Measurements from ENCODE around the gene SLC12A8. TPM values are rescaled to one million over a fixed set of nuclear protein-coding genes. Genes with fewer than 3 reads are reported as not detected.

The SLC12A8 gene
- polyA plus RNA-seq, 1 of the 3 experiments (the other 2 are of a cell fraction) = 7.5 TPM

DNA sequence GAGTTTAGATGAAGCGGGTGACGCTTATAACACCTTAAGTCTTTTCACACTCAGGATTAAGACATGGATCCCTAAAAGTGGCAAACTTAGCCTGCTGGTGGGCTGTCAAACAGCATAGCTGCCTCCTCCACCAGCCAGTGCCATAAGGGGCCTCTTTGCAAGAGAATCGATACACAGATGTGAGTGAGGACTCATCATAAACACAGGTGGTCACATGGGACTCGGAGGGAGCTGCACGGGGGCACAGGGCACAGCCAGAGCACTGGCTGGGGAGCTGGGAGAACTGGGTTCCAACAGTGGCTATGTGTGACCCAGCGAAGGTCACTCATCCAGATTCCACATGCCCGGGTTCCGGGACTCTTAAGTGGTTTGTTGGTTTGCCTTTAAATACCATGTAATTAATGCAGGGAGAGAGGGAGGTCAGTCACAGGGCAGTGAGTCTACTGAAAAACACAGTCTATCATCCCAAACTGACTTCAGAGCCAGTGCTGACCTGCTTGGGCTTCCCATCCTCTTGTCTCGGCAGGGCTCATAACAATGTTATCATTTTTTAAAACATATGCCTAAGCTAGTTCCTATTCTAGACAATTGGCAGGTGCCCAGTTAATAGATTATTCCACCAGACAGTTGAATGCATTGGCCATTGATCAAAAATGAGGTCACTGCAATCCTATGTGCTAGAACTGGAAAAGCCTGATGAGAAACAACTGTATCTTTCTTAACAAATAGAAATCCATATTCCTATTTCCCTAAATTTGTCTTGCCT, 51.8 kb downstream of the SLC12A8 start:
- ChIA-PET CTCF (interaction anchor here (0.6 to 1.0 kb wide), 2 partner anchors 28 to 83 kb away, joined by 3 read pairs; no protein-coding TSS in a partner anchor), POLR2A (no interaction called here)
- Histone ChIP-seq H3K9ac (no peak overlapping the region), H3K9me3 (no peaks in the 10 kb centered on the region), H4K20me1 (ENCODE audit: insufficient read depth) (no peaks in the 10 kb centered on the region), H3K9me2 (no peaks in the 10 kb centered on the region), H3K4me2 (no peak overlapping the region), H3K4me3 (ENCODE audit: low read depth in 2 of 2, low read length in 1 of 2) (no peak overlapping the region), H3K36me3 (replicated peaks in 1 of 2; ENCODE audit: control insufficient read depth in 1 of 2, insufficient read depth in 2 of 2, low read length in 1 of 2) (no peaks in the 10 kb centered on the region), H3K27ac (ENCODE audit: low read depth in 2 of 2, low read length in 1 of 2) (no peak overlapping the region), H3K4me1 (ENCODE audit: control insufficient read depth in 1 of 2, insufficient read depth in 2 of 2, low read depth in 1 of 2, low read length in 1 of 2) (peaks cover 3% of the 10 kb centered on the region in 2 experiments; a peak in 1 of 4 replicates), H3F3A (replicated peaks; ENCODE audit: insufficient read depth) (no peaks in the 10 kb centered on the region), H2AFZ (ENCODE audit: low read depth) (no peak overlapping the region), H3K79me2 (ENCODE audit: insufficient read depth) (no peaks in the 10 kb centered on the region), H3K27me3 (ENCODE audit: insufficient read depth) (no peaks in the 10 kb centered on the region)
- WGBS (ENCODE audit: low lambda C conversion rate) = 83% methylated on average over 6 of the region's 9 CpGs
- no peak for DNase-seq
- TF ChIP-seq SMC3 (IDR thresholded peaks at IDR 0.05; ENCODE audit: low read depth, low read length) (no peak), MEF2A (IDR thresholded peaks at IDR 0.05; ENCODE audit: borderline replicate concordance, low read depth) (no peak), FOXM1 (IDR thresholded peaks at IDR 0.05; ENCODE audit: low read depth) (no peak), NRF1 (IDR thresholded peaks at IDR 0.05; ENCODE audit: low read depth, low read length) (no peak)

DNA sequence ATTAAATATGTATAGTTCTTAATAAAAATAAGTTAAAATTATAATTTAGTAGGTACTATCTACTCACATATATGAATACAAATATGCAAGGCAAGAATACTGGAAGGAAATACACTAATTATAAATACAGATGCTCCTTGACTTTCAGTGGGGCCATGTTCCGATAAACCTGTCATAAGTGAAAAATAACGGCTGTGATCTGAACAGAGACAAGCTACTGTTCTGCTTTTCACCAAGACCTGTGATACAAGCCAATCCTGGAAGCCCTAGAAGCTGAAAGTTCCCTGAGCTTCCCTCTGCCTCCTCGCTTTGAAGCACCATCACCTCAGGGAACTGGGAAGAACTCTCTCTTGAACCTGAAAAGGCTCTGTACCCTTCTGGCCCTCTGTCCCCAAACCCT, 55.4 kb downstream of the SLC12A8 start:
- DNase-seq = no peak
- Histone ChIP-seq H3K79me2 (ENCODE audit: insufficient read depth) (no peaks in the 10 kb centered on the region), H3K36me3 (replicated peaks in 1 of 2; ENCODE audit: control insufficient read depth in 1 of 2, insufficient read depth in 2 of 2, low read length in 1 of 2) (no peaks in the 10 kb centered on the region), H3K9me2 (no peaks in the 10 kb centered on the region), H3K4me3 (ENCODE audit: low read depth in 2 of 2, low read length in 1 of 2) (no peak overlapping the region), H3F3A (replicated peaks; ENCODE audit: insufficient read depth) (no peaks in the 10 kb centered on the region), H3K27me3 (ENCODE audit: insufficient read depth) (no peaks in the 10 kb centered on the region), H3K9me3 (no peaks in the 10 kb centered on the region), H3K4me1 (ENCODE audit: control insufficient read depth in 1 of 2, insufficient read depth in 2 of 2, low read depth in 1 of 2, low read length in 1 of 2) (peaks cover 3% of the 10 kb centered on the region in 2 experiments; a peak in 1 of 4 replicates), H4K20me1 (ENCODE audit: insufficient read depth) (no peaks in the 10 kb centered on the region), H2AFZ (ENCODE audit: low read depth) (no peak overlapping the region), H3K9ac (no peak overlapping the region), H3K27ac (ENCODE audit: low read depth in 2 of 2, low read length in 1 of 2) (no peak overlapping the region), H3K4me2 (no peak overlapping the region)
- 75% methylated on average over 3 of the region's 3 CpGs for WGBS (ENCODE audit: low lambda C conversion rate)
- no peak for TF ChIP-seq GATA2 (CRISPR knock-in tag; IDR thresholded peaks at IDR 0.05)
- ChIA-PET POLR2A (no interaction called here), CTCF (interaction anchor here (0.7 to 1.4 kb wide), 3 partner anchors 162 to 1522 kb away, joined by 3 to 4 read pairs (median 3); no protein-coding TSS in a partner anchor)

DNA sequence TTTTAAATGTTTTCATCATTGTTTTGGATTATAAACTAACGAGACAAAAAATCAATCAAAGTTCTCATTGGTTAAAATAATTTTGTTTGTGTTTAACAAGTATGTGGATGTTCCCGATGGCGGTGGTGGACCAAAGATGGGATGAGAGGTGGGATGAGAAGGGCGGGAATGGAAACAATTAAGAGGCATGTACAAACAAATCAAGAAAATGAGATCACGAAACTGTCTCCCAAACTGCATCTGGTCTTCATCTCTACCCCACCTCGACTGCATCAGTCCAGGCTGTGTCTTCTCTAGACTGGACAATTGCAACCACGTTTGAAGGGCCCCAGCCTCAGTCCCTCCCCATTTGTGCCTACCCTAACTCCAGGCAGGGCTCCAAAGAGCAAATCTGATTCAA, 56.1 kb downstream of the SLC12A8 start:
- POLR2A ChIA-PET = no interaction called here
- H3K9me2 ChIP-seq = no peaks in the 10 kb centered on the region
- DNase-seq = no peak
- H3K36me3 ChIP-seq (replicated peaks in 1 of 2; ENCODE audit: control insufficient read depth in 1 of 2, insufficient read depth in 2 of 2, low read length in 1 of 2) = no peaks in the 10 kb centered on the region
- H3K4me2 ChIP-seq = no peak overlapping the region
- no peak overlapping the region for H3K9ac ChIP-seq
- 71% methylated on average over 7 of the region's 7 CpGs for WGBS (ENCODE audit: low lambda C conversion rate)
- CTCF ChIA-PET = interaction anchor here (1.2 to 1.4 kb wide), 2 partner anchors 161 to 429 kb away, joined by 3 to 4 read pairs; no protein-coding TSS in a partner anchor
- no peaks in the 10 kb centered on the region for H3F3A ChIP-seq (replicated peaks; ENCODE audit: insufficient read depth)
- H2AFZ ChIP-seq (ENCODE audit: low read depth) = no peak overlapping the region
- H3K4me3 ChIP-seq (ENCODE audit: low read depth in 2 of 2, low read length in 1 of 2) = no peak overlapping the region
- peaks cover 3% of the 10 kb centered on the region in 2 experiments; a peak in 1 of 4 replicates for H3K4me1 ChIP-seq (ENCODE audit: control insufficient read depth in 1 of 2, insufficient read depth in 2 of 2, low read depth in 1 of 2, low read length in 1 of 2)
- H3K79me2 ChIP-seq (ENCODE audit: insufficient read depth) = no peaks in the 10 kb centered on the region
- no peaks in the 10 kb centered on the region for H3K9me3 ChIP-seq
- H3K27me3 ChIP-seq (ENCODE audit: insufficient read depth) = no peaks in the 10 kb centered on the region
- H4K20me1 ChIP-seq (ENCODE audit: insufficient read depth) = no peaks in the 10 kb centered on the region
- H3K27ac ChIP-seq (ENCODE audit: low read depth in 2 of 2, low read length in 1 of 2) = no peak overlapping the region
- TF ChIP-seq RXRA (IDR thresholded peaks at IDR 0.05; ENCODE audit: borderline replicate concordance, low read depth) = no peak
- no peak for TF ChIP-seq CHD2 (IDR thresholded peaks at IDR 0.05; ENCODE audit: low read length, partially characterized antibody)
- no peak for TF ChIP-seq TCF12 (IDR thresholded peaks at IDR 0.05)
- TF ChIP-seq, protein P1, sequence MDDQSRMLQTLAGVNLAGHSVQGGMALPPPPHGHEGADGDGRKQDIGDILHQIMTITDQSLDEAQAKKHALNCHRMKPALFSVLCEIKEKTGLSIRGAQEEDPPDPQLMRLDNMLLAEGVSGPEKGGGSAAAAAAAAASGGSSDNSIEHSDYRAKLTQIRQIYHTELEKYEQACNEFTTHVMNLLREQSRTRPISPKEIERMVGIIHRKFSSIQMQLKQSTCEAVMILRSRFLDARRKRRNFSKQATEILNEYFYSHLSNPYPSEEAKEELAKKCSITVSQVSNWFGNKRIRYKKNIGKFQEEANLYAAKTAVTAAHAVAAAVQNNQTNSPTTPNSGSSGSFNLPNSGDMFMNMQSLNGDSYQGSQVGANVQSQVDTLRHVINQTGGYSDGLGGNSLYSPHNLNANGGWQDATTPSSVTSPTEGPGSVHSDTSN (IDR thresholded peaks at IDR 0.05) = no peak
- TF ChIP-seq, protein P2, sequence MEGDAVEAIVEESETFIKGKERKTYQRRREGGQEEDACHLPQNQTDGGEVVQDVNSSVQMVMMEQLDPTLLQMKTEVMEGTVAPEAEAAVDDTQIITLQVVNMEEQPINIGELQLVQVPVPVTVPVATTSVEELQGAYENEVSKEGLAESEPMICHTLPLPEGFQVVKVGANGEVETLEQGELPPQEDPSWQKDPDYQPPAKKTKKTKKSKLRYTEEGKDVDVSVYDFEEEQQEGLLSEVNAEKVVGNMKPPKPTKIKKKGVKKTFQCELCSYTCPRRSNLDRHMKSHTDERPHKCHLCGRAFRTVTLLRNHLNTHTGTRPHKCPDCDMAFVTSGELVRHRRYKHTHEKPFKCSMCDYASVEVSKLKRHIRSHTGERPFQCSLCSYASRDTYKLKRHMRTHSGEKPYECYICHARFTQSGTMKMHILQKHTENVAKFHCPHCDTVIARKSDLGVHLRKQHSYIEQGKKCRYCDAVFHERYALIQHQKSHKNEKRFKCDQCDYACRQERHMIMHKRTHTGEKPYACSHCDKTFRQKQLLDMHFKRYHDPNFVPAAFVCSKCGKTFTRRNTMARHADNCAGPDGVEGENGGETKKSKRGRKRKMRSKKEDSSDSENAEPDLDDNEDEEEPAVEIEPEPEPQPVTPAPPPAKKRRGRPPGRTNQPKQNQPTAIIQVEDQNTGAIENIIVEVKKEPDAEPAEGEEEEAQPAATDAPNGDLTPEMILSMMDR (IDR thresholded peaks at IDR 0.05) = no peak
- no peak for TF ChIP-seq NRF1 (IDR thresholded peaks at IDR 0.05; ENCODE audit: low read depth, low read length)
- TF ChIP-seq RFX5 (IDR thresholded peaks at IDR 0.05; ENCODE audit: low read length) = no peak
- TF ChIP-seq EZH2phosphoT487 (IDR thresholded peaks at IDR 0.05; ENCODE audit: borderline replicate concordance, low read depth) = no peak
- no peak for TF ChIP-seq MXI1 (IDR thresholded peaks at IDR 0.05; ENCODE audit: low read depth, low read length)
- TF ChIP-seq GABPA (IDR thresholded peaks at IDR 0.05; ENCODE audit: low read depth) = no peak
- TF ChIP-seq, protein P3, sequence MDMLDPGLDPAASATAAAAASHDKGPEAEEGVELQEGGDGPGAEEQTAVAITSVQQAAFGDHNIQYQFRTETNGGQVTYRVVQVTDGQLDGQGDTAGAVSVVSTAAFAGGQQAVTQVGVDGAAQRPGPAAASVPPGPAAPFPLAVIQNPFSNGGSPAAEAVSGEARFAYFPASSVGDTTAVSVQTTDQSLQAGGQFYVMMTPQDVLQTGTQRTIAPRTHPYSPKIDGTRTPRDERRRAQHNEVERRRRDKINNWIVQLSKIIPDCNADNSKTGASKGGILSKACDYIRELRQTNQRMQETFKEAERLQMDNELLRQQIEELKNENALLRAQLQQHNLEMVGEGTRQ (IDR thresholded peaks at IDR 0.05; ENCODE audit: borderline replicate concordance, low read depth, low read length) = no peak
- no peak for TF ChIP-seq FOXJ3 (CRISPR knock-in tag; IDR thresholded peaks at IDR 0.05)
- no peak for TF ChIP-seq GATA2 (CRISPR knock-in tag; IDR thresholded peaks at IDR 0.05)
- TF ChIP-seq YY1 (IDR thresholded peaks at IDR 0.05; ENCODE audit: low read depth) = no peak

Data from SK-N-SH (cell line).